CD14-positive monocyte (primary cell): ENCODE measurements around the gene OGFRL1. TPM values are rescaled to one million over a fixed set of nuclear protein-coding genes. Genes with fewer than 3 reads are reported as not detected.

Experiments used
- DNase-seq, 3 donors: peaks; one replicate each; pipeline ENCODE4 v3.0.0-alpha.2; 2011 to 2022
- H2AFZ ChIP-seq: 2 replicates; pipeline ENCODE4 v1.6.0; 2012; ENCODE audit warnings: mild to moderate bottlenecking, low read depth, low read length, inconsistent platforms; ENCODE audit not compliant: insufficient read depth, poor library complexity, severe bottlenecking
- H3K27ac ChIP-seq, 2 donors: 1 replicate in 1 of 2; 2 replicates in 1 of 2; pipeline ENCODE4 v1.5.1; 2012 to 2013; ENCODE audit warnings: low read length in 2 of 2, control low read depth in 1 of 2, inconsistent platforms in 1 of 2, low read depth in 1 of 2, mild to moderate bottlenecking in 1 of 2
- H3K27me3 ChIP-seq, 2 donors: one replicate each; pipeline versions ENCODE4 v1.6.0 to v1.6.1; 2011 to 2013; ENCODE audit warnings: low read length in 2 of 2; ENCODE audit not compliant: control insufficient read depth in 2 of 2, insufficient read depth in 2 of 2
- H3K36me3 ChIP-seq, 2 donors: replicated peaks in 1 of 2; 1 replicate in 1 of 2; 2 replicates in 1 of 2; pipeline versions ENCODE4 v1.5.1 to v1.6.1; 2012 to 2013; ENCODE audit warnings: low read length in 2 of 2, control low read depth in 1 of 2, inconsistent platforms in 1 of 2, mild to moderate bottlenecking in 1 of 2; ENCODE audit not compliant: insufficient read depth in 2 of 2, control insufficient read depth in 1 of 2
- H3K4me1 ChIP-seq, 2 donors: 1 replicate in 1 of 2; 2 replicates in 1 of 2; pipeline versions ENCODE4 v1.5.1 to v1.6.1; 2012 to 2013; ENCODE audit warnings: low read length in 2 of 2, control low read depth in 1 of 2, inconsistent platforms in 1 of 2, mild to moderate bottlenecking in 1 of 2, moderate library complexity in 1 of 2; ENCODE audit not compliant: insufficient read depth in 2 of 2, control insufficient read depth in 1 of 2
- H3K4me2 ChIP-seq: replicated peaks from 2 replicates; pipeline ENCODE3; 2012; ENCODE audit warnings: low read length, moderate library complexity, mild to moderate bottlenecking; ENCODE audit not compliant: poor library complexity, severe bottlenecking; ENCODE audit errors: extremely low read depth
- H3K4me3 ChIP-seq, 3 experiments: fragments of 200-600 bp in 1 of 3; sonication (generic) in 1 of 3; replicated peaks in 1 of 3; 1 replicate in 2 of 3; 2 replicates in 1 of 3; pipeline ENCODE4 v1.5.1; 2011 to 2013; ENCODE audit warnings: low read length in 3 of 3, mild to moderate bottlenecking in 3 of 3, control low read depth in 2 of 3, low read depth in 2 of 3, inconsistent platforms in 1 of 3, moderate library complexity in 1 of 3
- H3K79me2 ChIP-seq: 2 replicates; pipeline ENCODE4 v1.6.0; 2012; ENCODE audit warnings: mild to moderate bottlenecking, control low read depth, inconsistent platforms, low read length, moderate library complexity; ENCODE audit not compliant: insufficient read depth
- H3K9ac ChIP-seq: 2 replicates; pipeline ENCODE4 v1.6.0; 2017; ENCODE audit warnings: low read length, mild to moderate bottlenecking; ENCODE audit not compliant: insufficient read depth, poor library complexity, severe bottlenecking
- H3K9me3 ChIP-seq, 2 donors: replicated peaks in 1 of 2; 1 replicate in 1 of 2; 2 replicates in 1 of 2; pipeline versions ENCODE4 v1.5.1 to v1.6.1; 2012 to 2013; ENCODE audit warnings: low read length in 2 of 2, control low read depth in 1 of 2; ENCODE audit not compliant: control insufficient read depth in 1 of 2, insufficient read depth in 1 of 2
- H4K20me1 ChIP-seq: 2 replicates; pipeline ENCODE4 v1.6.0; 2012; ENCODE audit warnings: mild to moderate bottlenecking, low read length, control low read depth, moderate library complexity; ENCODE audit not compliant: insufficient read depth
- H3K27ac Mint-ChIP-seq, 7 donors: one replicate each; pipeline ENCODE4 v1.8.0; 2020; ENCODE audit warnings: mild to moderate bottlenecking in 7 of 7, mixed read lengths in 7 of 7, moderate library complexity in 6 of 7, inconsistent platforms in 2 of 7
- H3K27me3 Mint-ChIP-seq, 3 donors: one replicate each; pipeline ENCODE4 v1.8.0; 2021 to 2022; ENCODE audit warnings: low read depth in 3 of 3, mild to moderate bottlenecking in 3 of 3, mixed read lengths in 3 of 3, moderate library complexity in 3 of 3, inconsistent platforms in 1 of 3
- H3K36me3 Mint-ChIP-seq, 2 donors: one replicate each; pipeline ENCODE4 v1.8.0; 2020; ENCODE audit warnings: mixed read lengths in 2 of 2, inconsistent platforms in 1 of 2, mild to moderate bottlenecking in 1 of 2
- H3K4me1 Mint-ChIP-seq: one replicate; pipeline ENCODE4 v1.8.0; 2020; ENCODE audit warnings: mild to moderate bottlenecking, mixed read lengths
- H3K4me3 Mint-ChIP-seq, 2 donors: one replicate each; pipeline ENCODE4 v1.8.0; 2020; ENCODE audit warnings: mild to moderate bottlenecking in 2 of 2, mixed read lengths in 2 of 2, moderate library complexity in 1 of 2
- H3K9me3 Mint-ChIP-seq, 7 donors: one replicate each; pipeline ENCODE4 v1.8.0; 2020 to 2022; ENCODE audit warnings: mixed read lengths in 7 of 7, mild to moderate bottlenecking in 6 of 7, moderate library complexity in 6 of 7, inconsistent platforms in 2 of 7
- WGBS: methylation state at CpG from one replicate; pipeline ENCODE4 v1.1.5; 2013; ENCODE audit warnings: missing lambda C conversion rate; ENCODE audit not compliant: insufficient coverage; 5-methylcytosine and 5-hydroxymethylcytosine counted together
- intact Hi-C, 2 donors: fragments of 100-400 bp; cut with micrococcal nuclease; formaldehyde crosslinking; loops; one replicate each; pipeline versions ENCODE4 v1.15.0 to v1.15.1; 2023
- polyA plus RNA-seq, 3 donors: library from polyadenylated mRNA; depleted of rRNA in 1 of 3; unstranded in 2 of 3; stranded (reverse) in 1 of 3; fragments of 300-500 nt in 2 of 3; fragments of >200 nt in 1 of 3; fragmentation: Illumina TruSeq in 2 of 3; gene quantifications; 1 replicate in 2 of 3; 2 replicates in 1 of 3; pipeline ENCODE4 v1.2.3, GENCODE V29; 2012 to 2021
- TF ChIP-seq, protein P1 (sequence below): fragments of 200-600 bp; IDR thresholded peaks from one replicate; pipeline ENCODE4 v1.8.0; 2022; ENCODE audit warnings: antibody characterized with exemption, mild to moderate bottlenecking

The OGFRL1 gene
- polyA plus RNA-seq, 3 donors, result 52.9 to 72.8 (median 58.3) TPM

DNA sequence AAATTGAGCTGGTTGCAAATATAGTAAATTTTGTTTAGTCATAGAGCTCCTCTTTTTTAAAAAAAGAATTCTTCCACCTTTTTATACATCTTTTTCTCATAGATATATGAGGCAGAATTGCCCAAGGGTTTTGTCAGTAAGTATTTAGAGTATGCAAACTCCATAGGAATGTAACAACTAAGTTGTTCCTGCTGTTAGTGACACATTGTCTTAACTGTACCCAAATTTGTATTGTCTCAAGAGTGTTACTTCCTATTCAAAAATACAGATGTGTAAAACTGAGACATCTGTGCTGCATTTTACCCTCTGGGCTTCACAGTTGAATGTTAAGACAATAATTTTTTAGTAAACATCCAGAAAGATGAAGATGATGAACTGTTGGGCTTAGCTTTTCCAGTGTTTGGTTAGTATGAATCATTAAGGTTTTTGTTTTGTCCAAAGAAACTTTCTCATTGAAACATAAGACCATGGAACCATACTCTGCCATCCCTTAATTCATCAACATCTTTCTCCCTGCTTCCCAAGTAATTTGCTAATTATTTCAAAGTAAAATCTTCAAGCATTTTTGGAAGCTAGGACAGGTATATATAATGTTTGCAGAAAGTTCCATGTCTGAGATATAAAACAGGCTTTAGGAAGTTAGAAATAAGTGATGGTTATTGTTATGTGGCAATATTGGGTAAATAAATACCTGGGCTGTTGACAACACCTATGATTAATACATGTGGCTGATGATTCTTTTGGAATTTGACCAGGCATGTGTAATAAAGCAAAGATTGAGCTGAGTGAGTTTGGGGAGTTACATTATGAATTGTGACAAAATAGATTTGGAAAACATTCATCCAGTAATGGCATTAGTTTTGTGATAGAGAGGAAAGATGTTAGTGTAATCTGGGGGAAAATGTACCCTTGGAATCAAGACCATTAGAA is 11.2 kb downstream of the OGFRL1 start:
- no peaks in the 10 kb centered on the region for H3K4me1 ChIP-seq
- Mint-ChIP-seq H3K27me3 (no peaks in the 10 kb centered on the region), H3K36me3 (peaks cover 64 to 70% of the 10 kb centered on the region in 2 donors), H3K9me3 (no peaks in the 10 kb centered on the region), H3K4me3 (no peak overlapping the region), H3K4me1 (peaks cover 15% of the 10 kb centered on the region), H3K27ac (peak overlapping the region in 1 of 7 donors; percentile 1)
- no peak overlapping the region for H3K4me2 ChIP-seq
- intact Hi-C loops, result no loop called here
- peaks cover 88 to 96% of the 10 kb centered on the region in 2 donors for H3K36me3 ChIP-seq
- no peaks in the 10 kb centered on the region for H3K27me3 ChIP-seq
- DNase-seq, result no peak
- no peak overlapping the region for H3K4me3 ChIP-seq
- no peak overlapping the region for H3K9ac ChIP-seq
- H3K27ac ChIP-seq, result peak overlapping the region in 1 of 2 donors; percentile 42
- peaks cover 100% of the 10 kb centered on the region for H4K20me1 ChIP-seq
- peaks cover 60% of the 10 kb centered on the region for H3K79me2 ChIP-seq
- H2AFZ ChIP-seq, result no peak overlapping the region
- H3K9me3 ChIP-seq, result no peaks in the 10 kb centered on the region
- TF ChIP-seq, protein P1, sequence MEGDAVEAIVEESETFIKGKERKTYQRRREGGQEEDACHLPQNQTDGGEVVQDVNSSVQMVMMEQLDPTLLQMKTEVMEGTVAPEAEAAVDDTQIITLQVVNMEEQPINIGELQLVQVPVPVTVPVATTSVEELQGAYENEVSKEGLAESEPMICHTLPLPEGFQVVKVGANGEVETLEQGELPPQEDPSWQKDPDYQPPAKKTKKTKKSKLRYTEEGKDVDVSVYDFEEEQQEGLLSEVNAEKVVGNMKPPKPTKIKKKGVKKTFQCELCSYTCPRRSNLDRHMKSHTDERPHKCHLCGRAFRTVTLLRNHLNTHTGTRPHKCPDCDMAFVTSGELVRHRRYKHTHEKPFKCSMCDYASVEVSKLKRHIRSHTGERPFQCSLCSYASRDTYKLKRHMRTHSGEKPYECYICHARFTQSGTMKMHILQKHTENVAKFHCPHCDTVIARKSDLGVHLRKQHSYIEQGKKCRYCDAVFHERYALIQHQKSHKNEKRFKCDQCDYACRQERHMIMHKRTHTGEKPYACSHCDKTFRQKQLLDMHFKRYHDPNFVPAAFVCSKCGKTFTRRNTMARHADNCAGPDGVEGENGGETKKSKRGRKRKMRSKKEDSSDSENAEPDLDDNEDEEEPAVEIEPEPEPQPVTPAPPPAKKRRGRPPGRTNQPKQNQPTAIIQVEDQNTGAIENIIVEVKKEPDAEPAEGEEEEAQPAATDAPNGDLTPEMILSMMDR, result no peak

DNA sequence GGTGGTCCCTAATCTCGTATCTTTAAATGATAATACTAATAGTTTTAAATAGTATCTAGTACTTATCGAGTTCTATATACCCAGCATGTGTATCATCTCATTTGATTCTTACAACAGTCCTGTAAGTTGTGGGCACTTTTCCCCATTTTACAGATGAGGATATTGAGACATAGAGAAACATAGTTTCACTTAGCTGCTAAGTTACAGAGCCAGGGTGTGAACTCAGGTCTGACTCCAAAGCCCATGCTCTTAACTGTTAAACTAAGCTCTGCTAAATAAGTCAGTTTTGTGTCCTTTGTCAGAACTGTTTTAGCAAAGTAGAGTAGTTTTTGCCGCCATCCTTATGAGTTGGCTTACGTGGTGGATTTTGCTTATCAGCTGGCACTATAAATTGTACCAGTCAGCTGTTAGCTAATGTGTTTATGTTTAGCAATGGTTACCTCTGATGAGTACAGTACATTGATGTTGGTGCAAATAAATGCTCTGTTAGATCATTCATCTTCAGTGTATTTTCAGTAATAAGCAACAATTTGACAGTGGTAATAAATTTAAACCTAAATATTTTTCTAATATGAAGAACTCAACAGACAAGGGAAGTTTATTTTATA is 12.1 kb downstream of the OGFRL1 start:
- no peak for DNase-seq
- no peak overlapping the region for H3K4me3 Mint-ChIP-seq
- peak overlapping the region in 1 of 7 donors; percentile 21 for H3K27ac Mint-ChIP-seq
- H3K4me1 Mint-ChIP-seq, result peaks cover 10% of the 10 kb centered on the region
- Histone ChIP-seq H3K36me3 (peaks cover 79 to 95% of the 10 kb centered on the region in 2 donors), H2AFZ (no peak overlapping the region), H3K4me3 (no peak overlapping the region), H3K27me3 (no peaks in the 10 kb centered on the region), H3K27ac (peak overlapping the region in 1 of 2 donors; percentile 42), H3K4me2 (no peak overlapping the region), H3K9ac (no peak overlapping the region), H3K79me2 (peaks cover 51% of the 10 kb centered on the region), H3K4me1 (no peaks in the 10 kb centered on the region), H4K20me1 (peaks cover 100% of the 10 kb centered on the region), H3K9me3 (no peaks in the 10 kb centered on the region)
- WGBS, result 100% methylated on average over 2 of the region's 4 CpGs
- H3K36me3 Mint-ChIP-seq, result peaks cover 58 to 63% of the 10 kb centered on the region in 2 donors
- TF ChIP-seq, protein P1, result no peak
- H3K27me3 Mint-ChIP-seq, result no peaks in the 10 kb centered on the region
- intact Hi-C loops, result no loop called here
- no peaks in the 10 kb centered on the region for H3K9me3 Mint-ChIP-seq
